SIG-M5 (cell line): ENCODE data around the gene NPHP4.

Source experiments
- DNase-seq: peaks from one replicate; lab custom pipeline; 2025; lab: John Stamatoyannopoulos, UW

Gene NPHP4

DNA sequence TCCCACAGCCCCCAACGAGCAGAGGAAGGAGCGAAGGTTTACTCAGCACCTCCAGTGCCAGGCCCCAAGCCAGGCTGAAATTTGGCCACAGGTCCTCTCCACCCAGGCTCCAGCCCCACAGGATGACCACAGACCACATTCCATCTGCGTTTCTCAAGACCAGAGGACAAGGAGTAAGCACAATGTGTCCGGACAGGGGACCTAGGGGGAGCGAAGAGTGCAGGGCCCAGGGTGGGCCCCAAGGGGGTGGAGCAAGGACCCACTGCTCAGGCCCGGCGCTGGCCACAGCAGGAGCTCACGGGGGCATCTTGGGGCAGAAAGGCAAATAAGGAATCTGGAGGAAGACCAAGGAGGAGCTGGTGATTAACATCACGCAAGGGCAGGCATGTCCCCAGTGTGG is 100.5 kb downstream of the NPHP4 start:
- DNase-seq = no peak

GRCh38 chr1:5891137-5891536 is 101.1 kb downstream of the NPHP4 start:
- no peak for DNase-seq

- no peak for DNase-seq
These were observed 101.7 kb downstream of the NPHP4 start for GRCh38 chr1:5890346-5891106.

DNA sequence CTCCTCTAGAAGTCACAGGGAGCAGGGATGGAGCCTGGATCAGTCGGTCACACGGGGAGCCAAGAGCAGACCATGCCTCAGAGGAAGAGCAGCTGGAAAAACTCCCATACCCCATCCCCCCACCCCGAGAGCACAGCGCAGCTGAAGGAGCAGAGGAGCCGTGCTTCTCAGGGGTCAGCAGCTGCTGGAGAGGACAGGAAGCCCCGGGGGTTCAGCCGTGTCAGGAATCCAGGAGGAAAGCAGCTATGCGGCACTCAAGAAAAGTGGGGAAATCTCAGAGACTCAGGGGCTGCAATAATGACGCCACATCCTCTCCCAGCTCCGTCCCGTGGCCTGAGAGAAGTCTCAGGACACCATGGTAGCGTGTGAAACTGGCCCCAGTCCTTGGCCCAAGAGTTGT is 102.3 kb downstream of the NPHP4 start:
- DNase-seq = no peak

GRCh38 chr1:5889462-5889861 is 102.8 kb downstream of the NPHP4 start:
- DNase-seq = no peak

DNA sequence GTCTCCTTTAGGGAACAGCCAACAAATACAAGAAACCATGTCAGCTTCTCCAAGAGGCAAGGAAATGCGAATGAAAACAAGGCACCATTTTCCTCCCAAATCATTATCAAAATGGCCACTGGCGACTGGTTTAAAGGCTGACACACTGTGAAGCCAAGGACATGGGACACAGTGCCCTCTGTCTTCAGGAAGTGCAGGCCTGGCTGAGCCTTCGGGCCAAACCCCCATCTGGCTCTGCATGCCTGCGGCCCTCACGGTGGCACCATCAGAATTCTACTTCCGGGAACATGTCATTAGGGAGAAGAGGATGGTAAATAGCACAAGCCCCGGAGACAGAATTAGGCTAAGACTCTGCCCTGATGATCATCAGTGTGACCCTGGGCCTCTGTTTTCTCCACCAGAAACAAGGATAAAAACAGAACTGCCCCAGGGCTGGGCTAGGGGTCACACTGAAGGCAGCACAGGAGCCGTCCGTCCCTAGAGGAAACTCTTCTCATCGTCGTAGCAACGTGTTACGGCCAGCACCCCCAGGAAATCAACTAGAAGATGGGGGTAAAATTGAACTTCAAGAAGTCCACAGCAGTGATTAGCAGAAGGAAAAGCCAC is 103.5 kb downstream of the NPHP4 start:
- DNase-seq = no peak

GRCh38 chr1:5887971-5888361 is 104.3 kb downstream of the NPHP4 start:
- no peak for DNase-seq

- no peak for DNase-seq
These were observed 104.8 kb downstream of the NPHP4 start for GRCh38 chr1:5887349-5887970.

DNA sequence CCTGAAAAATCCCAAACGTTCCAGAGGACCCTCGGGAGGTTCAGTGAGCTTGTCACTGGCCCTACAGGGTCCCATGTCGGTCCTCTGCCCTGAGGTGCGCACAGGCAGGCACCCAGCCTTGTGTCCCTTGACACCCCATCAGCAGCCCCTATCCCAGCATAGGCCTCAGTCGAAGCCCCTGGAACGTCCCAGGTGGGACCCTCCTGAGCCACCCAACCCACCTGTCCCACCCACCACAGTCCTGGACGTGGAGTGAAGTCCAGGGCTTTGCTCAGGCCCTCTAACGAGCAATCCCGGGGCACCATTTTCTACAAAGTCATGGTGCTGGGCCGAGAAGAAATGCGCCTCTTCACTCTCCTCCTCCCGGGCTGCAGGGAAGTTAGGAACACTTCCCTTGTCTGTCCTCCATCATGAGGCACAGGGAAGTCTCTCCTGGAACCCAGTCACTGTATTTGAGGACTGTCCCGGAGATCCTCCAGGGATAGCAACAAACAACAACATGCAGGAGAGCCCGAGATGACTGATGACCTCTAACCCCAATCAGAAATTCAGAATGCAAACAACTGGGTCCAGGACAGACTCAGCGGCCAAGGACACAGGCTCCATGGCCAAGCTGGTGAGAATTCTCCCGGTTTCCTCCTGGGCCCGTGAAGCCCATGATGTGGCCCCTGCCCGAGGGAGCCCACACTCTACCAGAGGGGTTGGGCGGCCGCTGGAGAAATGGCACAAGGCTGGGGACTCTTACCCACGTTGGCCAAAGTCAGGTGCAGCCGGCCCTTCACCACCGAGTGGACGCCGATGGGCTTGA is 105.5 kb downstream of the NPHP4 start:
- no peak for DNase-seq

GRCh38 chr1:5886140-5886483 is 106.1 kb downstream of the NPHP4 start:
- DNase-seq = no peak

- no peak for DNase-seq
These were observed 106.6 kb downstream of the NPHP4 start for GRCh38 chr1:5885471-5886139.

DNA sequence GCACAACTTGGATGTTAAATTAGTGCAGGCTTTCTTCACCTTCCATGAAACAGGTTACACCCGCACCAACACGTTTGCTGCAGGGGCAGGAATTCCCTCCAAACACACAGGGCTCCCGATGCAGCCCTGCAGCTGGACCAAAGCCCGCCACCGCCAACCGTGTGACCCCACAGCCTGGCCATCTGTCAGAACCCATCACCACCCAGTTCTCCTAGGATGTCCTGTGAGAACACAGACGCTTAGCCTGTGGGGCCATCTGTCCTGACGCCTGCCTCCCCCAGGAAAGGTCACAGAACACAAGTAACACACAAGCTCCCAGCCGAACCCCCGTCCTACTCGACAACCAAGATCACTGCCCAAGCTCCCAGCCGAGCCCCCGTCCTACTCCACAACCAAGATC is 108.1 kb downstream of the NPHP4 start:
- no peak for DNase-seq

DNA sequence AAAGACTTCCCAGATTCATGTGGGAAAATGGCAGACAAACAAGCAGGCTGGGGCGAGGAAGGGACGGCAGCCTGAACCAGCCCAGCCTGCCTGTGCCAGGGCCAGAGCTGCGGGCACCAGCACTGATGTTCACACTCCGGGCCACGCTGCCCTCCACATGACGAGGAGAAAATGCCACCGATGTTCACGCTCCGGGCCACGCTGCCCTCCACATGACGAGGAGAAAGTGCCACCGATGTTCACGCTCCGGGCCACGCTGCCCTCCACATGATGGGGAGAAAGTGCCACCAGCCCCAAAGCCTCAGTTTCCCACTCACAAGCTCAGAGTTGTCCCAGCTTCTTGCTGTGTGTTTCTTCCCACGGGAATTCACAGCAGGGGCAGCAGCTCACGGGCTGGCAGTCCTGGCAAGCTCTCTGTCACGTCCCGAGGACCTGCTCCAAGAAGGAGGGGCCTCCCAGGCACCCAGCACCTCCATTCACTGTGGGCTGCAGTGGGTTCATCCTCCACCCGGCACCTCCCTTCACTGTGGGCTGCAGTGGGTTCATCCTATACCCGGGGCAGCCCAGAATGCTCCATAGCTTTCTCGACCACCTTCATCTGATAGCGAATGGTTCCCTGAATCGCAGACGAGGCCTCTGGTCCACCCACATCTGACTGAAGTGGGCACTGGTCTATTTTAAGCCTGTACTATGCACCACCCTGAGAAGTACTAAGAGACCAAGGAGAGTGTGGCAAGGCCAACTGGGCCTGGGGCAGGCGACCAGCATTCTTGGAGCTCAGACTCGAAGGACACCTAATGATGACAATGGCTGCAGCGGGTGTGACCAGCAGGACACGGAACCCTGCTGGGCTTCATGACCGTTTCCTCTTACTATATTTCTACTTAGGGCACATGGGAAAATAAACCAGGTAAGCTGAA is 108.8 kb downstream of the NPHP4 start:
- no peak for DNase-seq

- DNase-seq = no peak
These were observed 109.7 kb downstream of the NPHP4 start for GRCh38 chr1:5882367-5883128.

DNA sequence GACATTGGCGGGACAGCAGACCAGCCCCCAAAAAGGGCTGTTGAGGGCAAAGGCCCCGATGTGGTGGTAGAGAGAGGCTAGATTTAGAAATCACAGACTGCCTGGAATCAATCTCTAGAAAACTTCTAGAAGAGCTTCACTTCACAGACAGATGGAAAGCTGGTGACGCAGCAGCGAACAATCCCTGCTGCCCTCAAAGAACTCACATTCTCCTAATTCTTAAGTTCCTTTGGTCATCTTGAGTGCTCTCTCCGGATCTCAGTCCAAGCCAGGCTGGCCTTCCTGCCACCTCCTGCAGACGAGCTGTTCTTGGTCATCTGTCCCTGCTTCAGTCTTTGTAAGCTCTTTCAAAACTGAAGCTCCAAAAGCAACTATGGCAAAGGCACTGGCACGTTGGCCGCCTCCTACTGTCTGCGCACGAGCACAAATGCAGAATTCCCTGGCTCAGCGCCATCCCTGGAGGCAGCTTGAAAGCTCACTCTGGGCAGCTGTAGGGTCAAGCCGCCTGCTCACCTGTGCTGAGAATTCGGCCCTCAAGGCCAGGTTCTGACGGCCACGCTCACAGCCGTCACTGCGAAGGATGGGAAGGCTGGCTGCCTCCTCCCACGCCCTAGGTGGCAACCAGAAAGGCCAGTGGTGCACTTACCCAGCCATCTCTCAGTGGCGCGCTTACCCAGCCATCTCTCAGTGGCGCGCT is 110.6 kb downstream of the NPHP4 start:
- DNase-seq = no peak

GRCh38 chr1:5880630-5881405 is 111.4 kb downstream of the NPHP4 start:
- DNase-seq = no peak

GRCh38 chr1:5879421-5879820 is 112.8 kb downstream of the NPHP4 start:
- DNase-seq = no peak

- DNase-seq = no peak
These were observed 113.3 kb downstream of the NPHP4 start for GRCh38 chr1:5878971-5879370.
